Activated T-helper 1 cell treated with Interleukin-2 at 50 U/mL for 16 hours (primary cell): ENCODE measurements around the gene CASP4.
"Not testable (repeated sequence)": the region's sequence is repeated elsewhere in the genome, so short reads cannot be mapped to it uniquely, and the experiment has no call there.

ENCODE experiments used
- DNase-seq: peaks from one replicate; pipeline ENCODE4 v3.0.0-alpha.2; 2020; ENCODE audit warnings: low read depth

The CASP4 gene

GRCh38 chr11:104968355-104968855 is at the start of gene CASP4:
Gene CASP4 (minus strand): TSS chr11:104968574. CDS start chr11:104968525, 49 bp downstream.
- no peak for DNase-seq

DNA sequence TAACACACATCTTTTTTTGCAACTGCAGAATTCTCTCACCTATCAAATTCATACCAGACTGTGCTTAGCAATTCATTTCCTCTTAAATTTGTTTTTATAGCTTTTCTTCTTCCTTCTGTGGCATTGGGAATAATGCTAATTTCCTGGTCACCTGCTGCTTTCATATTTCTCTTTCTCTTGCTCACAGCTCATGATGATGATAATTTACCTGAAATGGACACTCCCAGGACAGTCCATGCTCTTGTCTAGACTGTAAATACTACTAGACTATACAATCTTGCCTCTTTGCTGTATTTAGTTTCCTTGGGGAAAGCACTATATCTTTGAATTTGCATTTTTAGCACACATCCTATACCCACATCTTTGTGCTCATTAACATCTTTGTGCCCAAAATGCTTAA is 39.1 kb upstream of the CASP4 start:
- DNase-seq: no peak

DNA sequence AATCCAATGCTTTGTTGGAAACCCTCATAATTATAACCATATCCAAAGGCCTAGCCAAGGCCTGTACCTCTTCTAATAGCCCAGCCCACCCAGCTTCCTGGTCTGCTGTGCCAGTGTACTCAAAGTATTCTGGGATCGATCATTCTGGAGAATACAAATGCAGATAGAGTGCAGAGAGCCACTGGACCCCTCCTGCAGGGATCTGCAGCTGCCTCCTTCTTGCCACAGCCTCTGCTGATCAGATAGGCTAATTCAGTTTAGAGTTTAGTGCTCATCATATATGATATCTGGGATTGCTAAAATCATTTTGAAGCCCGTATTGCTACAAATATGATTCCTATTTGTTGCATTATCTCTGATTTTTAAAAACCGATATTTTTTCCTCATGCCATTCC is 37.1 kb upstream of the CASP4 start:
- DNase-seq: no peak

DNA sequence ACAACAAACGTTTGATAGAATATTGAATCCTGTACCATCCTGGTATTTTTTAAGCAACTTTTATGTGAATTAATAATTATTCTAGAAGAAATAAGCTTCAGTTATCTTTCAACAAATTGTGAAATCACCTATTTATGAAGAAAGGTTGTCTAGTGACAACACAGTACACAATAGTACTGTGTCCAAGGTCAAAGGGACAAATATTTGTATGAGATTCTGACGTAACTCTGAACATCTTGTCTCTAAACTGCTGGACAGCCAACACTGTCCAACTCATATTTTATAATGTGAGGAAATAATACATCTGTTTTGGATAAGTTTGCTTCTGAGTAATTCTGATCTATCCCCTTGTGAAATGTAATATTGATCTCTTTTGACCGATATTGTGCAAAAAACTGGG is 35.6 kb upstream of the CASP4 start:
- DNase-seq: no peak

- no peak for DNase-seq
Measured at GRCh38 chr11:105003151-105003550, 34.8 kb upstream of the CASP4 start.

DNA sequence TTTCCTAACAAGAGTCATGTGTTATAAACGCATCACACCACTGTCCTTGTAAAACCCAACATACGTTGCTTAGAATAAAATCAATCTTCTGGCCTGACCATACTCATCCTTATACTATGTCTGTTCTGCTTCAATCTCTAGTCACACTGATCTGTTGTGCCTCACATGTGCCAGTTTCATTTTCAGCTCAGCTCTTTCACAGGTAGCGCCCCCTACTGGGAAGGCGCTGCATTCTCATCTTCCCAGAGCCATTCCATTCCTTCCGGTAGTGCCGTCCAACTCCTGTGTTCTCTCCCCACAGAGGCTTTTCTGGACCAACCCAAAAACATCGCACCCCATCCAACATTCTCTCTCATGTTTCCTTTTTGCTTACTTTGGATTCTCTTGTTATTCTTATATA is 32.4 kb upstream of the CASP4 start:
- peak; percentile 26 for DNase-seq

DNA sequence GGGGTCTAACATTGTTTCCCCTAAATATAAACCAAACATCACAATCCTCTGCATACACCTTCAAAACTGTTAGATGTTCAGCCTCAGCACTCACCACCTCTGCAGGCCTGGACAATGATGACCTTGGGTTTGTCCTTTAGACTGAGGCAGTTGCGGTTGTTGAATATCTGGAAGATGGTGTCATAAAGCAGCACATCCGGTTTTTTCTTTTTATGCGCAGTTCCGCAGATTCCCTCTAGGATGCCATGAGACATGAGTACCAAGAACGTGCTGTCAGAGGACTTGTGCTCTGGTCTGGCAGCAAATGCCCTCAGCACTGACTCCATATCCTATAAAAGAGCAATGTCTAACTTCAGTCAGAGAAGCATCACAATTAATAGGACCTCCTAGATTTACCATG is 31.8 kb upstream of the CASP4 start:
- DNase-seq: no peak

DNA sequence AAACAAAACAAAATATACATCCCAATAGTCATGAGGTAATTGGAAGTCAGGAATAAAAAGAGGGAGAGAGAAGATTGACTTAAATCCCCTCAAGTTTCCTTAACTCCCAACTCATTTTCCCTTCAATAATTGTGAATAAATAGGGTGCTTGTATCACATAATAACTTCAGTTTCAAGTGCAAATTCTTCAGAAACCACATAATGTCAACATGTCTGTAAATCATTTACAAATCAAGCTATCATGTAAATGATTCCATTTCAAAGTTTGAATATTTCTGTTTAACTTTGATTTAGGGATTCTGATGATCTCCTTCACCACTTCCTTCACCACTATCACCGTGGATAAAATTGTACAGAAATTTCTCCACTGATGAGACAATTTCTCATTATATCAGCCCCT is 31.3 kb upstream of the CASP4 start:
- DNase-seq: no peak

- no peak for DNase-seq
Measured at GRCh38 chr11:104997288-104997687, 28.9 kb upstream of the CASP4 start.

GRCh38 chr11:104995001-104995408 is 26.6 kb upstream of the CASP4 start:
- DNase-seq: no peak

GRCh38 chr11:104992781-104993180 is 24.4 kb upstream of the CASP4 start:
- DNase-seq: no peak

DNA sequence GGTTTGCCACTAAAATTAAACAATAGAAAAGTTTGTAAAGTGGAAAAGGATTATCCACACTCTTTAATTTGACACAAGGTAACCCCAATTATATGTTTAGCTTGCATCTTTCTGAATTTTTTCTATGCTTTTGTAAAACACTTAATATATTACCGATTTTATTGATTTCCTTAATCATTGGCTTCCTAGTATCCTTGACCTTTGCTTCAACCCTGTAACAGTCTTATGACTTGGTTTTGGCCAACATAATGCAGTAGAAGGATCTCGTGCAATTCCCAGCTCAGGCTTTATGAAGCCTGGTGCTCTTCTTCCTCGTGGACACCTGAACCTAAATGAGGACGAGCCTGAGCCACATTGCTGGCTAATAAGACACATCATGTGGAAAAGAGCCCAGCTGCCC is 23.6 kb upstream of the CASP4 start:
- DNase-seq: no peak

- no peak for DNase-seq
Measured at GRCh38 chr11:104984808-104985207, 16.4 kb upstream of the CASP4 start.

GRCh38 chr11:104979839-104980238 is 11.5 kb upstream of the CASP4 start:
- DNase-seq: no peak

DNA sequence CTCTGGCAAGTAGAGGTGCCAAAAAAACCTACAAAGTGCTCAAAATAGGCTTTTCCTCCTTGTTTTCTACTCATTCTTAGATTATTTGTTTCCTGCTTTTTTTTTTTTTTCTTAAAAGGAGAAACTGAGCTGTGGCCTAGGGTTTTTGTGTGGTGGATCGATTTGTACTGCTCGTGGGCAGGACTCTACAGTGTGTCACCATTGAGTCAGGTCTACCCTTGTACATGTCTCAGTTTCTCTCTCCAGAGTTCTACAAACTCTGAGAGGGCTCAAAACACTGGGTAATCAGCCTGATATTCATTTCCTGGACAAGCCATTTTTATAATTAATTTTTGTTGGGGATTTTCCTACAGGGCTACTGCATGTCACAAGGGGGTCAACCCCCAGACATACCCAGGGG is 5.2 kb upstream of the CASP4 start:
- no peak for DNase-seq

DNA sequence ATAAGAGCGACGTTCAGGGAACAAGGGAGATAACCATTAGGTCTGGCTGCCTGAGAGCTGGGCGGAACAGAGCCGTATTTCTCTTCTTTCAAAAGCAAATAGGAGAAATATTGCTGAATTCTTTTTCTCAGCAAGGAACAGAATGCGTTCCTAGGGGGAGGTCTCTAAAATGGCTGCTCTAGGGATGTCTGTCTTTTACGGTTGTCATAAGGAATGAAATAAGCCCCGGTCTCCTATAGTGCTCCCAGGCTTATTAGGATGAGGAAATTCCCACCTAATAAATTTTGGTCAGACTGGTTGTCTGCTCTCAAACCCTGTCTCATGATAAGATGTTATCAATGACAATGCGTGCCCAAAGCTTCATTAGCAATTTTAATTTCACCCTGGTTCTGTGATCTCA is 4.5 kb upstream of the CASP4 start:
- not testable (repeated sequence) for DNase-seq

GRCh38 chr11:104970756-104971155 is 2.4 kb upstream of the CASP4 start:
- DNase-seq: no peak

- no peak for DNase-seq
Measured at GRCh38 chr11:104968856-104969776, 742 bp upstream of the CASP4 start.

DNA sequence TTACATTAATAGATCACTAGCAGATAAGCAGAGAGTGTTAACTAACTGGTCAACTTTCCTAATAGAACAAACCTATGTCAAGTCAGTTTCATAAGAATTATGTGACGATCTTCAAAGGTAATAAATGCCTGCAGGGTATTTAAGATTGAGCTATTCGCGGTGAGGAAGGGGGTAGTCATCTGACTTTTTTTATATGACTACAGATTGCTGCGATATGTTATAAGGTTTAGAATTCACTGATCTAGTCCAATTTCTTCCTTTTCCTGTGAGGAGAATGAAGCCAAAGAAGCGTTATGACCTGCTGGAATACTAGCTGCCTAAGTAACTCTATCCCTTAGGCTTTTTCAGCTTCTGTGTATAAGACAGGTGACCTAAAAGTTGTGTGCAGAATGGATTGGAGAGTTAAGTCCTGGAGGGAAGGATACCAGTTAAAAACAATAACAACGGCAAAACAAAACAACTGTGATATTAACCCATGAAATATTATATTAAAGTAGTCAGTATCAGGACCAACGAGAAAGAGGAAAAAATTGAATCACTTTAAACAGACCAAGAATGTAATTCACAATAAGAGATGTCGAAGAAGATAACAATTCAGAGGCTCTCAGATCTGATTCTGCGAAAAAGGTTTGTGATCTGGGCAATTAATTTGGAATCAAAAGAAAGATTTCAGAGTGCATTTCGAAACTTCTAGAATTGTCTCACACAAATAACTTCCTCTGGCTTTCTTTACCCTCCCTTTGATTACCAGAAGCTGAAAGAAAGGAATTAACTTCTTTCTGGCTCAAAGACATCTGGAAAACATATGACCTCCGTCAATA is 630 bp downstream of the CASP4 start:
- no peak for DNase-seq

DNA sequence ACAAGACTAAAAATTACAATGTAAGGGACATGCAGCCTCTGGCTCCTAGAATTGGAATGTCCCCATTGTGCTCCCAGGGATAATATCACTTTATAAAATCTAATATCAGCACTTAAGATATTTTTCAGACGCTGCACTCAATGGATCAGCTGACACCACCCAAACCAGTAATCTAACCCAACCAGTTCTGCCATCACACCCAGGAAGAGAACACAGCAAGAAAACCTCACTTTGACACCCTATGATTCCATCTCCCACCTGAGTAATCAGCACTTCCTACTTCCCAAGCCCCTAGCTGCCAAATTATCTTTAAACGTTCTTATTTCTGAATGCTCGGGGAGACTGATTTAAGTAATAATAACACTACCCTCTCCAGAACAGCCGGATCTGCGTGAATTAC is 2.6 kb downstream of the CASP4 start:
- DNase-seq: no peak

- no peak for DNase-seq
Measured at GRCh38 chr11:104964247-104964646, 4.1 kb downstream of the CASP4 start.

DNA sequence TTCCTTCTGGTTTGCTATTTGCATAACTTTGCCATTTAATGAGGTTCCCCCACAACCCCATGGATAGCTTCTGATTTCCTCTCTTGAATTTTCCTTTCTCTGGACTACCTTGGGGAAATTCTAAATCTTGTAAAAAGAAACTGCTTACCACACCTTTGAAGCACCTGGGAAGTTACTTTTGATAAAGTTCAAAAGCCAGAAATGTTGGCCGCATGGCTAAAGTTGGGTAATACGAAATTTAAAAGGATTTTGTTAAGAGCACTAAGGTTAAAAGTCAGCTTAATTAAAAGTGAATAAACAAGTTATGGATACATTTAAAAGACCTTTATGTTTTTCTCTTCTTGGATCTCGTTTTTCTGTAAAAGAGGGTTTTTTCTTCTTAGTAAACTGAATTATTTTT is 5.5 kb downstream of the CASP4 start:
- no peak for DNase-seq

GRCh38 chr11:104957280-104957679 is 11.1 kb downstream of the CASP4 start:
- DNase-seq: no peak
